GM23338 (cell line): Measurements from ENCODE around the gene CTAG2. TPM values are rescaled to one million over a fixed set of nuclear protein-coding genes. Genes with fewer than 3 reads are reported as not detected.
"Not testable (repeated sequence)": the region's sequence is repeated elsewhere in the genome, so short reads cannot be mapped to it uniquely, and the experiment has no call there.

ENCODE experiments used
- ATAC-seq: fragments of 200-7000 bp; cut with Tn5 transposase; 3 replicates; pipeline ENCODE4 v1.9.1; 2020
- DNase-seq: peaks from one replicate; pipeline ENCODE4 v3.0.0-alpha.2; 2015; ENCODE audit warnings: low spot score
- H2AFZ ChIP-seq: fragments of 200-600 bp; sonication (generic); 2 replicates; pipeline ENCODE4 v1.8.0; 2016; ENCODE audit warnings: antibody characterized with exemption, mild to moderate bottlenecking, moderate library complexity
- H3F3A ChIP-seq: fragments of 200-600 bp; sonication (generic); replicated peaks from 2 replicates; pipeline ENCODE4 v1.8.0; 2017; ENCODE audit warnings: antibody characterized with exemption, mixed run types, low read depth
- H3K27ac ChIP-seq: fragments of 200-600 bp; sonication (generic); 2 replicates; pipeline ENCODE4 v1.6.1; 2016; ENCODE audit warnings: low read depth
- H3K27me3 ChIP-seq: fragments of 200-600 bp; sonication (generic); 2 replicates; pipeline ENCODE4 v1.8.0; 2016; ENCODE audit warnings: mild to moderate bottlenecking, mixed run types, moderate library complexity; ENCODE audit not compliant: insufficient read depth
- H3K36me3 ChIP-seq: fragments of 200-600 bp; sonication (generic); 2 replicates; pipeline ENCODE4 v1.8.0; 2016; ENCODE audit warnings: mild to moderate bottlenecking; ENCODE audit not compliant: insufficient read depth
- H3K4me1 ChIP-seq: fragments of 200-600 bp; sonication (generic); 2 replicates; pipeline ENCODE4 v1.8.0; 2016; ENCODE audit warnings: mild to moderate bottlenecking, moderate library complexity; ENCODE audit not compliant: insufficient read depth
- H3K4me2 ChIP-seq: fragments of 200-600 bp; sonication (generic); 2 replicates; pipeline ENCODE4 v1.7.1; 2017; ENCODE audit warnings: mixed run types
- H3K4me3 ChIP-seq: fragments of 200-600 bp; sonication (generic); 2 replicates; pipeline ENCODE4 v1.6.1; 2016; ENCODE audit warnings: mixed run types
- H3K79me2 ChIP-seq: fragments of 200-600 bp; sonication (generic); replicated peaks from 2 replicates; pipeline ENCODE4 v1.8.0; 2017; ENCODE audit warnings: mild to moderate bottlenecking; ENCODE audit not compliant: insufficient read depth
- H3K9me2 ChIP-seq: fragments of 200-600 bp; sonication (generic); 2 replicates; pipeline ENCODE4 v1.8.0; 2017; ENCODE audit not compliant: insufficient read depth
- H4K20me1 ChIP-seq: fragments of 200-600 bp; sonication (generic); replicated peaks from 2 replicates; pipeline ENCODE4 v1.8.0; 2017; ENCODE audit warnings: mild to moderate bottlenecking; ENCODE audit not compliant: insufficient read depth
- H3K27ac Mint-ChIP-seq: 2 replicates; pipeline ENCODE4 v1.8.0; 2020; ENCODE audit warnings: inconsistent platforms, mild to moderate bottlenecking, moderate library complexity, mixed read lengths
- H3K27me3 Mint-ChIP-seq: 3 replicates; pipeline ENCODE4 v1.8.0; 2022; ENCODE audit warnings: low read depth, mild to moderate bottlenecking, moderate library complexity, mixed read lengths, inconsistent platforms; ENCODE audit not compliant: insufficient read depth, poor library complexity
- H3K36me3 Mint-ChIP-seq: 3 replicates; pipeline ENCODE4 v1.8.0; 2021; ENCODE audit warnings: low read depth, mild to moderate bottlenecking, inconsistent platforms, moderate library complexity, mixed read lengths
- H3K4me1 Mint-ChIP-seq: 3 replicates; pipeline ENCODE4 v1.8.0; 2020; ENCODE audit warnings: mild to moderate bottlenecking, inconsistent platforms, mixed read lengths
- H3K4me3 Mint-ChIP-seq: 3 replicates; pipeline ENCODE4 v1.8.0; 2021; ENCODE audit warnings: moderate library complexity, mild to moderate bottlenecking, inconsistent platforms, mixed read lengths
- H3K9me3 Mint-ChIP-seq: 3 replicates; pipeline ENCODE4 v1.8.0; 2020; ENCODE audit warnings: moderate library complexity, mild to moderate bottlenecking, inconsistent platforms, mixed read lengths
- CREB1 ChIP-seq: fragments of 250-450 bp; sonication (Bioruptor Pico); IDR thresholded peaks from 2 replicates; pipeline ENCODE4 v1.5.0; 2020; ENCODE audit warnings: low read depth, mild to moderate bottlenecking, moderate library complexity
- CTCF ChIP-seq, 2 experiments: fragments of 200-600 bp in 1 of 2; sonication (generic) in 1 of 2; conservative IDR thresholded peaks; 2 replicates each; pipeline versions ENCODE4 v1.5.1 to v1.6.1; 2016 to 2017; ENCODE audit warnings: antibody characterized with exemption in 2 of 2, low read depth in 2 of 2, mild to moderate bottlenecking in 2 of 2, moderate library complexity in 1 of 2
- EZH2 ChIP-seq: fragments of 200-600 bp; sonication (generic); IDR thresholded peaks from one replicate; pipeline ENCODE4 v1.8.0; 2017; ENCODE audit warnings: antibody characterized with exemption, mild to moderate bottlenecking, low read depth; ENCODE audit not compliant: unreplicated experiment
- EZH2phosphoT487 ChIP-seq: fragments of 200-600 bp; sonication (generic); IDR thresholded peaks from one replicate; pipeline ENCODE4 v1.8.1; 2018; ENCODE audit warnings: antibody characterized with exemption; ENCODE audit not compliant: unreplicated experiment
- JUNB ChIP-seq: IDR thresholded peaks from one replicate; pipeline ENCODE4 v1.6.1; 2016; ENCODE audit warnings: antibody characterized with exemption; ENCODE audit not compliant: unreplicated experiment
- ZNF114 ChIP-seq: fragments of 250-450 bp; sonication (Bioruptor Pico); IDR thresholded peaks from 2 replicates; pipeline ENCODE4 v1.5.0; 2020; ENCODE audit warnings: mild to moderate bottlenecking, moderate library complexity
- polyA plus RNA-seq: library from polyadenylated mRNA; unstranded; fragments of >200 nt; fragmentation: Nextera tagmentation; extraction: Ambion mirVana; gene quantifications from 2 replicates; pipeline ENCODE4 v1.2.1, GENCODE V29; 2016
- total RNA-seq: library from RNA; depleted of rRNA; stranded (reverse); fragments of >200 nt; shearing (Covaris generic); gene quantifications from 2 replicates; pipeline ENCODE4 v1.2.3, GENCODE V29; 2014

Gene CTAG2
- total and polyA plus RNA-seq, 2 experiments from 2014 or later = 0.87 TPM; not detected in 1

- H3K4me3 ChIP-seq, H3K36me3 Mint-ChIP-seq, H3K79me2 ChIP-seq, H3K4me2 ChIP-seq, H3K27ac Mint-ChIP-seq, H3K27ac ChIP-seq, ATAC-seq, DNase-seq, H3K4me3 Mint-ChIP-seq, H3K9me2 ChIP-seq, H2AFZ ChIP-seq, H3K27me3 ChIP-seq, H3K4me1 ChIP-seq, H3K36me3 ChIP-seq, H4K20me1 ChIP-seq, H3F3A ChIP-seq, H3K27me3 Mint-ChIP-seq, H3K9me3 Mint-ChIP-seq: not testable (repeated sequence)
- peaks cover 24% of the 10 kb centered on the region for H3K4me1 Mint-ChIP-seq
These were observed 42.2 kb downstream of the CTAG2 start for GRCh38 chrX:154611146-154611545.

- H3K9me3 Mint-ChIP-seq, H3K4me3 ChIP-seq, H2AFZ ChIP-seq, ATAC-seq, H3K4me2 ChIP-seq, H4K20me1 ChIP-seq, H3K27ac ChIP-seq, H3K27ac Mint-ChIP-seq, H3F3A ChIP-seq, H3K27me3 ChIP-seq, H3K36me3 Mint-ChIP-seq, H3K36me3 ChIP-seq, H3K9me2 ChIP-seq, DNase-seq, H3K4me1 ChIP-seq, H3K79me2 ChIP-seq, H3K4me3 Mint-ChIP-seq, H3K27me3 Mint-ChIP-seq: not testable (repeated sequence)
- peaks cover 29% of the 10 kb centered on the region for H3K4me1 Mint-ChIP-seq
These were observed 44.6 kb downstream of the CTAG2 start for GRCh38 chrX:154608823-154609222.

- not testable (repeated sequence) for H3K27ac Mint-ChIP-seq, H3K4me3 ChIP-seq, H4K20me1 ChIP-seq, H3K79me2 ChIP-seq, H2AFZ ChIP-seq, ATAC-seq, H3K27me3 Mint-ChIP-seq, H3K27ac ChIP-seq, DNase-seq, H3K27me3 ChIP-seq, H3K9me2 ChIP-seq, H3K4me2 ChIP-seq, H3K36me3 ChIP-seq, H3K4me1 ChIP-seq, H3K36me3 Mint-ChIP-seq, H3F3A ChIP-seq, H3K9me3 Mint-ChIP-seq, H3K4me3 Mint-ChIP-seq
- peaks cover 29% of the 10 kb centered on the region for H3K4me1 Mint-ChIP-seq
These were observed 45.4 kb downstream of the CTAG2 start for GRCh38 chrX:154607976-154608375.

DNA sequence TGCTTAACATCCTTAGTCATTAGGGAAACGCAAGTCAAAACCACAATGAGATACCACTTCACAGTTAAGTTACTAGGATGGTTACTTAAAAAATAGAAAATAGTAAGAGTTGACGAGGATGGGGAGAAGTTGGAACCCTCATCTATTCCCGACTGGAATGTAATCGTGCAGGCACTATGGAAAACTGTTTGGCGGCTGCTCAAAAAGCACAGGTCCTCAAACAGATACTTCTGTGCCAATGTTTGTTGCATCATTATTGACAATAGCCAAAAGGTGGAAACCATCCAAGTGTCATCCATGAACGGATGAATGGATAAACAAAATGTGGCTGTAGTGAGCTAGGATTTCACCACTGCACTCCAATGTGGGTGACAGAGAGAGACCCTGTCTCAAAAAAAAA is 46.0 kb downstream of the CTAG2 start:
- no peak for DNase-seq
- H4K20me1 ChIP-seq = no peaks in the 10 kb centered on the region
- Mint-ChIP-seq H3K4me1 (peaks cover 29% of the 10 kb centered on the region), H3K9me3 (no peaks in the 10 kb centered on the region), H3K36me3 (no peaks in the 10 kb centered on the region), H3K27ac (no peak overlapping the region), H3K4me3 (no peak overlapping the region), H3K27me3 (no peaks in the 10 kb centered on the region)
- no peaks in the 10 kb centered on the region for H3K36me3 ChIP-seq
- no peaks in the 10 kb centered on the region for H3F3A ChIP-seq
- no peaks in the 10 kb centered on the region for H3K4me1 ChIP-seq
- H3K27ac ChIP-seq = no peak overlapping the region
- no peaks in the 10 kb centered on the region for H3K27me3 ChIP-seq
- H3K79me2 ChIP-seq = no peaks in the 10 kb centered on the region
- no peaks in the 10 kb centered on the region for H3K9me2 ChIP-seq
- ATAC-seq = no peak
- H3K4me2 ChIP-seq = no peak overlapping the region
- H2AFZ ChIP-seq = no peak overlapping the region
- no peak overlapping the region for H3K4me3 ChIP-seq
- TF ChIP-seq CTCF (conservative IDR thresholded peaks at IDR 0.05; ENCODE audit: low read depth in 2 of 2) (no peak), EZH2 (no peak), EZH2phosphoT487 (no peak), CREB1 (CRISPR knock-in tag) (no peak), ZNF114 (no peak), JUNB (no peak)
